H9 (cell line): Measurements from ENCODE around the gene CEP170B. TPM values are rescaled to one million over a fixed set of nuclear protein-coding genes. Genes with fewer than 3 reads are reported as not detected.
A peak's percentile ranks its signal among the peaks of the same experiment; 100 is the strongest.

Experiments used
- DNase-seq: peaks from one replicate; pipeline ENCODE4 v3.0.0-alpha.2; 2017
- H2AFZ ChIP-seq: one replicate; pipeline ENCODE4 v1.6.1; 2013; ENCODE audit warnings: mild to moderate bottlenecking, low read length, control low read depth, moderate library complexity
- H2AK5ac ChIP-seq: 2 replicates; pipeline ENCODE4 v1.6.1; 2013; ENCODE audit warnings: low read length, control low read depth, mixed read lengths; ENCODE audit not compliant: insufficient read length
- H2BK120ac ChIP-seq: one replicate; pipeline ENCODE4 v1.6.1; 2013; ENCODE audit warnings: low read depth, mild to moderate bottlenecking, low read length, control low read depth, inconsistent platforms; ENCODE audit not compliant: poor library complexity, severe bottlenecking
- H2BK12ac ChIP-seq: 2 replicates; pipeline ENCODE4 v1.6.1; 2013; ENCODE audit warnings: low read length, control low read depth, mixed read lengths, low read depth; ENCODE audit not compliant: insufficient read length
- H2BK15ac ChIP-seq: 2 replicates; pipeline ENCODE4 v1.6.1; 2013; ENCODE audit warnings: low read depth, low read length, control low read depth
- H2BK20ac ChIP-seq: one replicate; pipeline ENCODE4 v1.6.1; 2013; ENCODE audit warnings: low read depth, mild to moderate bottlenecking, low read length, control low read depth, inconsistent platforms; ENCODE audit not compliant: poor library complexity, severe bottlenecking
- H2BK5ac ChIP-seq: 2 replicates; pipeline ENCODE4 v1.6.1; 2013; ENCODE audit warnings: low read length, control low read depth, mixed read lengths; ENCODE audit not compliant: insufficient read length
- H3K14ac ChIP-seq: 2 replicates; pipeline ENCODE4 v1.6.1; 2013; ENCODE audit warnings: low read length, control low read depth; ENCODE audit not compliant: insufficient read depth
- H3K18ac ChIP-seq: 2 replicates; pipeline ENCODE4 v1.6.1; 2013; ENCODE audit warnings: low read depth, mild to moderate bottlenecking, mixed read lengths, low read length, control low read depth; ENCODE audit not compliant: insufficient read length
- H3K23ac ChIP-seq: 2 replicates; pipeline ENCODE4 v1.6.1; 2013; ENCODE audit warnings: low read length, control low read depth, mixed read lengths, low read depth; ENCODE audit not compliant: insufficient read length
- H3K23me2 ChIP-seq: 2 replicates; pipeline ENCODE4 v1.6.1; 2013; ENCODE audit warnings: low read depth, mild to moderate bottlenecking, mixed read lengths, low read length, control low read depth; ENCODE audit not compliant: insufficient read length, poor library complexity, severe bottlenecking
- H3K27ac ChIP-seq: 2 replicates; pipeline ENCODE4 v1.5.1; 2013; ENCODE audit warnings: low read length, control low read depth, mixed read lengths, low read depth; ENCODE audit not compliant: insufficient read length
- H3K27me3 ChIP-seq: 2 replicates; pipeline ENCODE4 v1.6.1; 2013; ENCODE audit warnings: low read length, control low read depth, inconsistent platforms; ENCODE audit not compliant: insufficient read depth
- H3K4ac ChIP-seq: 2 replicates; pipeline ENCODE4 v1.6.1; 2013; ENCODE audit warnings: low read depth, mild to moderate bottlenecking, control low read depth, inconsistent platforms, low read length, moderate library complexity
- H3K4me1 ChIP-seq: 2 replicates; pipeline ENCODE4 v1.6.1; 2013; ENCODE audit warnings: low read length, control low read depth, inconsistent platforms; ENCODE audit not compliant: insufficient read depth
- H3K4me2 ChIP-seq: 2 replicates; pipeline ENCODE4 v1.6.1; 2013; ENCODE audit warnings: low read length, control low read depth, mixed read lengths; ENCODE audit not compliant: insufficient read length, insufficient read depth
- H3K56ac ChIP-seq: 2 replicates; pipeline ENCODE4 v1.6.1; 2013; ENCODE audit warnings: low read depth, mild to moderate bottlenecking, mixed read lengths, low read length, control low read depth; ENCODE audit not compliant: insufficient read length
- H3K79me1 ChIP-seq: 2 replicates; pipeline ENCODE4 v1.6.1; 2013; ENCODE audit warnings: low read depth, mild to moderate bottlenecking, moderate library complexity, low read length, control low read depth, inconsistent platforms; ENCODE audit not compliant: insufficient read depth, poor library complexity, severe bottlenecking
- H3K79me2 ChIP-seq: 2 replicates; pipeline ENCODE4 v1.6.1; 2013; ENCODE audit warnings: low read length, control low read depth, inconsistent platforms; ENCODE audit not compliant: insufficient read depth
- H3K9ac ChIP-seq: 2 replicates; pipeline ENCODE4 v1.6.1; 2013; ENCODE audit warnings: low read length, control low read depth, mixed read lengths; ENCODE audit not compliant: insufficient read length; ENCODE audit errors: extremely low read depth
- H3K9me3 ChIP-seq: one replicate; pipeline ENCODE4 v1.6.1; 2013; ENCODE audit warnings: low read depth, low read length, inconsistent platforms; ENCODE audit not compliant: control insufficient read depth
- H3T11ph ChIP-seq: one replicate; pipeline ENCODE4 v1.6.1; 2013; ENCODE audit warnings: mild to moderate bottlenecking, low read length, control low read depth, inconsistent platforms
- H4K20me1 ChIP-seq: one replicate; pipeline ENCODE4 v1.6.1; 2013; ENCODE audit not compliant: control insufficient read depth, insufficient read length, insufficient read depth
- H4K5ac ChIP-seq: 2 replicates; pipeline ENCODE4 v1.6.1; 2013; ENCODE audit warnings: low read depth, mild to moderate bottlenecking, mixed read lengths, low read length, control low read depth; ENCODE audit not compliant: insufficient read length
- H4K8ac ChIP-seq: replicated peaks from 2 replicates; pipeline ENCODE4 v1.6.1; 2013; ENCODE audit warnings: low read length, control low read depth, mixed read lengths, low read depth; ENCODE audit not compliant: insufficient read length
- H4K91ac ChIP-seq: 2 replicates; pipeline ENCODE4 v1.6.1; 2013; ENCODE audit warnings: low read depth, mild to moderate bottlenecking, moderate library complexity, mixed read lengths, low read length, control low read depth; ENCODE audit not compliant: insufficient read length
- H3K27ac Mint-ChIP-seq, 3 experiments: 2 replicates in 2 of 3; 3 replicates in 1 of 3; pipeline ENCODE4 v1.8.0; 2020 to 2021; ENCODE audit warnings: mixed read lengths in 3 of 3, mild to moderate bottlenecking in 1 of 3, moderate library complexity in 1 of 3
- H3K27me3 Mint-ChIP-seq: 2 replicates; pipeline ENCODE4 v1.8.0; 2021; ENCODE audit warnings: low read depth, mild to moderate bottlenecking, moderate library complexity, mixed read lengths
- H3K36me3 Mint-ChIP-seq, 3 experiments: 2 replicates in 2 of 3; 3 replicates in 1 of 3; pipeline ENCODE4 v1.8.0; 2020 to 2021; ENCODE audit warnings: low read depth in 3 of 3, mixed read lengths in 3 of 3; ENCODE audit not compliant: insufficient read depth in 1 of 3
- H3K4me1 Mint-ChIP-seq, 2 experiments: 2 replicates each; pipeline ENCODE4 v1.8.0; 2020; ENCODE audit warnings: mixed read lengths in 2 of 2
- H3K4me3 Mint-ChIP-seq, 2 experiments: 2 replicates in 1 of 2; 3 replicates in 1 of 2; pipeline ENCODE4 v1.8.0; 2020 to 2021; ENCODE audit warnings: mild to moderate bottlenecking in 2 of 2, mixed read lengths in 2 of 2, moderate library complexity in 1 of 2
- H3K9me3 Mint-ChIP-seq, 2 experiments: 2 replicates in 1 of 2; 3 replicates in 1 of 2; pipeline ENCODE4 v1.8.0; 2020; ENCODE audit warnings: mild to moderate bottlenecking in 2 of 2, mixed read lengths in 2 of 2, moderate library complexity in 1 of 2
- CTCF ChIP-seq: fragments of 200-600 bp; sonication (generic); conservative IDR thresholded peaks from 3 replicates; pipeline ENCODE4 v1.8.0; 2021; ENCODE audit warnings: antibody characterized with exemption, mild to moderate bottlenecking
- WGBS: extraction: QIAGEN DNeasy Blood & Tissue Kit; methylation state at CpG from one replicate; pipeline ENCODE4 v1.1.7; 2013; ENCODE audit warnings: missing lambda C conversion rate, low lambda C conversion rate, mixed read lengths; ENCODE audit not compliant: insufficient read length; ENCODE audit errors: extremely low coverage; 5-methylcytosine and 5-hydroxymethylcytosine counted together
- total RNA-seq: library from RNA; stranded (reverse); gene quantifications from 2 replicates; pipeline ENCODE4 v1.2.1, GENCODE V29; 2021

CEP170B gene
- total RNA-seq, 1 experiment from 2014 or later: 28.8 TPM

- H2BK20ac ChIP-seq: no peak overlapping the region
- peaks cover 5% of the 10 kb centered on the region; the same call in 1 of the 2 replicates for H3K79me2 ChIP-seq
- peaks cover 0 to 1% (median 0%) of the 10 kb centered on the region in 3 experiments; a peak in 1 of 7 replicates for H3K36me3 Mint-ChIP-seq
- peak overlapping the region; percentile 38 for H4K5ac ChIP-seq
- H3K23ac ChIP-seq: no peak overlapping the region
- H3K4me1 Mint-ChIP-seq: peaks cover 10 to 30% of the 10 kb centered on the region in 2 experiments
- H3K4me1 ChIP-seq: no peaks in the 10 kb centered on the region; the same call in 1 of the 2 replicates
- H3K27me3 ChIP-seq: no peaks in the 10 kb centered on the region
- H3K23me2 ChIP-seq: peaks cover 4% of the 10 kb centered on the region
- H3K18ac ChIP-seq: peak overlapping the region; percentile 13
- DNase-seq: no peak
- no peaks in the 10 kb centered on the region; a peak in 2 of 5 replicates for H3K9me3 Mint-ChIP-seq
- H3K27ac Mint-ChIP-seq: peak overlapping the region in 1 of 3 experiments; percentile 13; a peak in 2 of 7 replicates
- H2BK120ac ChIP-seq: no peak overlapping the region
- no peak overlapping the region for H2BK5ac ChIP-seq
- H4K20me1 ChIP-seq: no peaks in the 10 kb centered on the region
- no peak overlapping the region for H3K4me2 ChIP-seq
- H3K56ac ChIP-seq: no peak overlapping the region
- WGBS: no CpG with 5 or more reads among the region's 47 CpGs
- no peak for TF ChIP-seq CTCF
- H3K4ac ChIP-seq: no peak overlapping the region
- H3K9ac ChIP-seq: no peak overlapping the region
- no peak overlapping the region for H3K27ac ChIP-seq
- H3K14ac ChIP-seq: no peak overlapping the region; the same call in 1 of the 2 replicates
- H2BK12ac ChIP-seq: no peak overlapping the region
- H3K79me1 ChIP-seq: no peaks in the 10 kb centered on the region
- no peaks in the 10 kb centered on the region for H3K27me3 Mint-ChIP-seq
- H3K9me3 ChIP-seq: no peaks in the 10 kb centered on the region
- H4K91ac ChIP-seq: no peak overlapping the region
- no peak overlapping the region for H4K8ac ChIP-seq
- H2AFZ ChIP-seq: no peak overlapping the region
- H3K4me3 Mint-ChIP-seq: no peak overlapping the region
- no peak overlapping the region for H2AK5ac ChIP-seq
- H3T11ph ChIP-seq: no peak overlapping the region
- no peak overlapping the region for H2BK15ac ChIP-seq
These were observed 6.8 kb downstream of the CEP170B start for GRCh38 chr14:104871656-104872468.
